Neural cell (in vitro differentiated cells): ENCODE measurements around the gene MYADML2. TPM values are rescaled to one million over a fixed set of nuclear protein-coding genes. Genes with fewer than 3 reads are reported as not detected.
A peak's percentile ranks its signal among the peaks of the same experiment; 100 is the strongest.

Experiments
- H2AFZ ChIP-seq: fragments of 200-600, 300-800 bp; sonication (generic), shearing (Covaris generic); 2 replicates; pipeline ENCODE4 v1.6.0; 2014; ENCODE audit warnings: low read depth, mild to moderate bottlenecking, antibody characterized with exemption, low read length, moderate library complexity
- H3F3A ChIP-seq: fragments of 200-600 bp; shearing (Covaris generic); 2 replicates; pipeline ENCODE4 v1.6.1; 2016; ENCODE audit warnings: mild to moderate bottlenecking, moderate library complexity, mixed read lengths, antibody characterized with exemption, low read length; ENCODE audit not compliant: insufficient read depth, poor library complexity, severe bottlenecking
- H3K27ac ChIP-seq: fragments of 200-600, 300-800 bp; sonication (generic), shearing (Covaris generic); 2 replicates; pipeline ENCODE4 v1.5.1; 2014; ENCODE audit warnings: mild to moderate bottlenecking, low read length, moderate library complexity
- H3K27me3 ChIP-seq: fragments of 300-800, 200-600 bp; sonication (generic), shearing (Covaris generic); 2 replicates; pipeline ENCODE4 v1.6.0; 2014; ENCODE audit warnings: mild to moderate bottlenecking, low read depth, low read length, moderate library complexity; ENCODE audit not compliant: insufficient read depth
- H3K36me3 ChIP-seq: fragments of 300-800, 200-600 bp; sonication (generic), shearing (Covaris generic); 2 replicates; pipeline ENCODE4 v1.5.1; 2014; ENCODE audit warnings: mild to moderate bottlenecking, antibody characterized with exemption, low read length, moderate library complexity; ENCODE audit not compliant: insufficient read depth
- H3K4me2 ChIP-seq: fragments of 300-800, 200-600 bp; sonication (generic), shearing (Covaris generic); 2 replicates; pipeline ENCODE4 v1.6.0; 2014; ENCODE audit warnings: mild to moderate bottlenecking, low read length
- H3K4me3 ChIP-seq: fragments of 300-800, 200-600 bp; sonication (generic), shearing (Covaris generic); 2 replicates; pipeline ENCODE4 v1.5.1; 2014; ENCODE audit warnings: mild to moderate bottlenecking, low read length, moderate library complexity
- H3K79me2 ChIP-seq: fragments of 200-600 bp; shearing (Covaris generic); replicated peaks from 2 replicates; pipeline ENCODE4 v1.6.0; 2014; ENCODE audit warnings: mild to moderate bottlenecking, low read length, moderate library complexity; ENCODE audit not compliant: insufficient read depth
- H3K9ac ChIP-seq: fragments of 300-800, 200-600 bp; sonication (generic), shearing (Covaris generic); 2 replicates; pipeline ENCODE4 v1.6.1; 2016; ENCODE audit warnings: mild to moderate bottlenecking, low read length, mixed read lengths
- H3K9me2 ChIP-seq: fragments of 200-600 bp; shearing (Covaris generic); 2 replicates; pipeline ENCODE4 v1.6.1; 2016; ENCODE audit warnings: mild to moderate bottlenecking, low read length, mixed read lengths; ENCODE audit not compliant: insufficient read depth
- H3K9me3 ChIP-seq: fragments of 200-600, 300-800 bp; sonication (generic), shearing (Covaris generic); 2 replicates; pipeline ENCODE4 v1.6.1; 2016; ENCODE audit warnings: mild to moderate bottlenecking, mixed run types, low read length, moderate library complexity, mixed read lengths
- H4K20me1 ChIP-seq: fragments of 200-600 bp; shearing (Covaris generic); 2 replicates; pipeline ENCODE4 v1.6.1; 2016; ENCODE audit warnings: mild to moderate bottlenecking, mixed run types; ENCODE audit not compliant: insufficient read depth
- CTCF ChIP-seq: fragments of 450-650 bp; IDR thresholded peaks from 2 replicates; pipeline ENCODE4 v1.5.1; 2014; ENCODE audit warnings: antibody characterized with exemption, mild to moderate bottlenecking, moderate library complexity; ENCODE audit not compliant: poor library complexity, severe bottlenecking
- EP300 ChIP-seq: fragments of 450-650 bp; conservative IDR thresholded peaks from 2 replicates; pipeline ENCODE4 v1.6.1; 2014; ENCODE audit warnings: antibody characterized with exemption, mild to moderate bottlenecking, moderate library complexity; ENCODE audit not compliant: poor library complexity, severe bottlenecking
- EZH2 ChIP-seq: fragments of 200-600, 300-800 bp; shearing (Covaris generic), sonication (generic); IDR thresholded peaks from 2 replicates; pipeline ENCODE4 v1.6.1; 2014; ENCODE audit warnings: antibody characterized with exemption, low read length, borderline replicate concordance, mild to moderate bottlenecking; ENCODE audit not compliant: insufficient read depth, poor library complexity, severe bottlenecking
- MXI1 ChIP-seq: fragments of 450-650 bp; conservative IDR thresholded peaks from 2 replicates; pipeline ENCODE4 v1.6.1; 2014; ENCODE audit warnings: antibody characterized with exemption, mild to moderate bottlenecking; ENCODE audit not compliant: poor library complexity, severe bottlenecking
- POLR2AphosphoS5 ChIP-seq: IDR thresholded peaks from 2 replicates; pipeline ENCODE4 v1.6.1; 2012
- RAD21 ChIP-seq: fragments of 450-650 bp; conservative IDR thresholded peaks from 2 replicates; pipeline ENCODE4 v1.6.1; 2014; ENCODE audit warnings: antibody characterized with exemption, mild to moderate bottlenecking, moderate library complexity
- REST ChIP-seq: IDR thresholded peaks from 2 replicates; pipeline ENCODE4 v1.6.1; 2012; ENCODE audit warnings: borderline replicate concordance
- SMC3 ChIP-seq: fragments of 450-650 bp; conservative IDR thresholded peaks from 2 replicates; pipeline ENCODE4 v1.6.1; 2014; ENCODE audit warnings: antibody characterized with exemption, mild to moderate bottlenecking, moderate library complexity; ENCODE audit not compliant: poor library complexity
- TAF1 ChIP-seq: IDR thresholded peaks from 2 replicates; pipeline ENCODE4 v1.6.1; 2012; ENCODE audit warnings: low read depth
- polyA plus RNA-seq: library from polyadenylated mRNA; depleted of rRNA; stranded (reverse); fragments of >200 nt; gene quantifications from 2 replicates; pipeline ENCODE4 v1.2.3, GENCODE V29; 2014

The MYADML2 gene
- polyA plus RNA-seq, 1 donor from 2014 or later: 1.1 TPM

GRCh38 chr17:81977211-81977808, 30.3 kb upstream of the MYADML2 start, which contains the start of gene ASPSCR1:
ASPSCR1 (plus strand) TSS chr17:81977629; CDS start chr17:81977647, 18 bp downstream.
- Histone ChIP-seq H3F3A (no peaks in the 10 kb centered on the region), H4K20me1 (no peaks in the 10 kb centered on the region), H3K9me2 (no peaks in the 10 kb centered on the region), H3K4me3 (peak within 1 kb of the TSS; percentile 79), H3K79me2 (no peaks in the 10 kb centered on the region), H3K27me3 (no peaks in the 10 kb centered on the region), H3K4me2 (peak within 1 kb of the TSS; percentile 76), H3K36me3 (no peaks in the 10 kb centered on the region), H3K9ac (peak within 1 kb of the TSS; percentile 83), H3K9me3 (no peaks in the 10 kb centered on the region), H2AFZ (peak within 1 kb of the TSS; percentile 76), H3K27ac (peak within 1 kb of the TSS; percentile 82)
- TF ChIP-seq RAD21 (peak; percentile 42), EP300 (peak; percentile 86), MXI1 (peak; percentile 94), EZH2 (no peak), TAF1 (peak; percentile 56), SMC3 (peak; percentile 51), REST (peak; percentile 62), POLR2AphosphoS5 (peak; percentile 81), CTCF (peak; percentile 41)

GRCh38 chr17:81976332-81977210, 29.5 kb upstream of the MYADML2 start:
- H4K20me1 ChIP-seq: no peaks in the 10 kb centered on the region
- H3K79me2 ChIP-seq: no peaks in the 10 kb centered on the region
- H3K9me2 ChIP-seq: no peaks in the 10 kb centered on the region
- no peaks in the 10 kb centered on the region for H3K27me3 ChIP-seq
- H3K27ac ChIP-seq: peak overlapping the region; percentile 20
- no peak for TF ChIP-seq EP300
- no peaks in the 10 kb centered on the region for H3F3A ChIP-seq
- H3K4me3 ChIP-seq: peak overlapping the region; percentile 79
- H3K9me3 ChIP-seq: no peaks in the 10 kb centered on the region
- no peaks in the 10 kb centered on the region for H3K36me3 ChIP-seq
- H3K4me2 ChIP-seq: peak overlapping the region; percentile 76
- H3K9ac ChIP-seq: peak overlapping the region; percentile 83
- peak overlapping the region; percentile 76 for H2AFZ ChIP-seq
